Choroid plexus epithelial cell (primary cell): Measurements from ENCODE around the gene CCBE1.
A peak's percentile ranks its signal among the peaks of the same experiment; 100 is the strongest.

Source experiments
- DNase-seq: peaks from one replicate; pipeline ENCODE4 v3.0.0-alpha.2; 2010; ENCODE audit warnings: low read depth
- H3K4me3 ChIP-seq: 2 replicates; pipeline ENCODE4 v1.5.1; 2011; ENCODE audit warnings: low read depth, mild to moderate bottlenecking, control low read depth, low read length, moderate library complexity
- CTCF ChIP-seq: conservative IDR thresholded peaks from 2 replicates; pipeline ENCODE4 v1.5.1; 2011; ENCODE audit warnings: low read depth, mild to moderate bottlenecking, control low read depth, inconsistent platforms, low read length, moderate library complexity

The CCBE1 gene

GRCh38 chr18:59646963-59647307 lies 50.3 kb downstream of the CCBE1 start:
- TF ChIP-seq CTCF: no peak
- DNase-seq: no peak
- no peak overlapping the region for H3K4me3 ChIP-seq

GRCh38 chr18:59646228-59646962 lies 50.8 kb downstream of the CCBE1 start:
- peak; percentile 19 for TF ChIP-seq CTCF
- no peak overlapping the region for H3K4me3 ChIP-seq
- no peak for DNase-seq

GRCh38 chr18:59643740-59644139 lies 53.5 kb downstream of the CCBE1 start:
- DNase-seq: no peak
- H3K4me3 ChIP-seq: no peak overlapping the region
- no peak for TF ChIP-seq CTCF

- H3K4me3 ChIP-seq: no peak overlapping the region
- TF ChIP-seq CTCF: no peak
- no peak for DNase-seq
Measured at GRCh38 chr18:59640721-59641120, 56.5 kb downstream of the CCBE1 start.

GRCh38 chr18:59639821-59640220 lies 57.4 kb downstream of the CCBE1 start:
- DNase-seq: no peak
- H3K4me3 ChIP-seq: no peak overlapping the region
- TF ChIP-seq CTCF: no peak

- no peak for DNase-seq
- TF ChIP-seq CTCF: no peak
- H3K4me3 ChIP-seq: no peak overlapping the region
Measured at GRCh38 chr18:59639136-59639535, 58.1 kb downstream of the CCBE1 start.

- peak; percentile 65 for DNase-seq
- no peak for TF ChIP-seq CTCF
- no peak overlapping the region for H3K4me3 ChIP-seq
Measured at GRCh38 chr18:59633961-59634485, 63.2 kb downstream of the CCBE1 start.
